ENCODE data around the gene GPR37L1.

The GPR37L1 gene

GRCh38 chr1:202084791-202085681 is 37.7 kb upstream of the GPR37L1 start:
- no peak overlapping the region for H3K4me3 ChIP-seq (replicated peaks; ENCODE audit: low read depth, low read length)
- DNase-seq (ENCODE audit: extremely low read depth, low read depth): no peak
- TF ChIP-seq, protein P1, sequence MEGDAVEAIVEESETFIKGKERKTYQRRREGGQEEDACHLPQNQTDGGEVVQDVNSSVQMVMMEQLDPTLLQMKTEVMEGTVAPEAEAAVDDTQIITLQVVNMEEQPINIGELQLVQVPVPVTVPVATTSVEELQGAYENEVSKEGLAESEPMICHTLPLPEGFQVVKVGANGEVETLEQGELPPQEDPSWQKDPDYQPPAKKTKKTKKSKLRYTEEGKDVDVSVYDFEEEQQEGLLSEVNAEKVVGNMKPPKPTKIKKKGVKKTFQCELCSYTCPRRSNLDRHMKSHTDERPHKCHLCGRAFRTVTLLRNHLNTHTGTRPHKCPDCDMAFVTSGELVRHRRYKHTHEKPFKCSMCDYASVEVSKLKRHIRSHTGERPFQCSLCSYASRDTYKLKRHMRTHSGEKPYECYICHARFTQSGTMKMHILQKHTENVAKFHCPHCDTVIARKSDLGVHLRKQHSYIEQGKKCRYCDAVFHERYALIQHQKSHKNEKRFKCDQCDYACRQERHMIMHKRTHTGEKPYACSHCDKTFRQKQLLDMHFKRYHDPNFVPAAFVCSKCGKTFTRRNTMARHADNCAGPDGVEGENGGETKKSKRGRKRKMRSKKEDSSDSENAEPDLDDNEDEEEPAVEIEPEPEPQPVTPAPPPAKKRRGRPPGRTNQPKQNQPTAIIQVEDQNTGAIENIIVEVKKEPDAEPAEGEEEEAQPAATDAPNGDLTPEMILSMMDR (IDR thresholded peaks at IDR 0.05; ENCODE audit: low read depth, low read length, missing control alignments): no peak

GRCh38 chr1:202085682-202086373 is 36.9 kb upstream of the GPR37L1 start:
- no peak overlapping the region for H3K4me3 ChIP-seq (replicated peaks; ENCODE audit: low read depth, low read length)
- TF ChIP-seq, protein P1 (IDR thresholded peaks at IDR 0.05; ENCODE audit: low read depth, low read length, missing control alignments): no peak
- DNase-seq (ENCODE audit: extremely low read depth, low read depth): no peak

DNA sequence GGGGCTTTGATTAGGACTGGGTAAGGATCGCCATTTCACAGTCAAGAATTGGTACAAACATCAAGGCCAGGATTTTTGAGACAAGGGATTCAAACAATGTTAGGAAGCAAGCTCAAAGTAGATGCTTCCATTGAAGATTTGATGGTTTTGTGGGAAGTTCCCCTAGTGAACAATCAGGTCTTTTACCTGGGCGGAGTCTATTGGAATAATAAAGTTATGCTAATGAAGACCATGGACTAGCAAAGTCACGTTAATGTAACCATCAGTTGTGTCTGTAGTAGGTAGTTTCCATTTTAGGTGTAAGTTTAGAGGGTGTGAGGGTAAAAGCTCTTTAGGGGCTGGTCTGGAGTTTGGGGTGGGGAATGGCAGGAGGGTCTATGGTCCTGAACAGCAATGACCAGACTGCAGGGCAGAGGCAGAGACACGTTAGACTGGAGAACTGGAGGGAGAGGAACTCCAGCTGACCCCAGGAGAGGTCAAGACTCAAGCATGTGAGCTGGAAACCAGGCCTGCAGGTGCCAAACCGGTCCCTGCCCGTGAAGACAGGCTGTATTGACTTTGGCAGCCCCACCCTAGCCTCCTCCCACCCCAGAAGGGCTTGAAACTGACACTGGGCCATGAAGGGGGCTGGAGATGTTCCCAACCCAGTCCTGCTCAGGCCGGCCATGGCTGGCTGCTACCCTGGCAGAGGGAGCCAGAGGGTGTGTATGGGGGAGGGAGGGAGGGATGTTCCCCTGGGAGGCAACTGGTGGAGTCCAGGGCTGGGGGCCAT is 36.0 kb upstream of the GPR37L1 start:
- TF ChIP-seq, protein P1 (IDR thresholded peaks at IDR 0.05; ENCODE audit: low read depth, low read length, missing control alignments): no peak
- DNase-seq (ENCODE audit: extremely low read depth, low read depth): no peak
- no peak overlapping the region for H3K4me3 ChIP-seq (replicated peaks; ENCODE audit: low read depth, low read length)

DNA sequence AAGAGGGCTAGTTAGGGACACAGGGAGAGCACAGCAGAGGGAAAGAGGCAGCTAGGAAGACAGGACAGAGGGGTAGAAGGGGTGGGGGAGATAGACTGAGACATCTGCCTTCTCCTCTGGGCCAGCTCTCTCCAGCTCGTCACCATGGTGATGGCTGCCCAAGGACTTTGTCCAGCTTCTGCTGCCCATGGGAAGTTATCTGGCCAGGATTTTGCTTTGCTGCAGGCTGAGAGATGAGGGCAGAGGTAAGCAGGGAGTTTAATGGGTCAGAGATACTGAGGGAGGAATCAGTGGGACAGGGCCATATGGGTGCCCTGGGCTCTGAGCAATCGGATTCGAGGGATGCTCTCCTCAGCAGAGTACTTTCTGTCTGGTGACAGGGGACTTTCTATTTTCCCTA is 34.5 kb upstream of the GPR37L1 start:
- TF ChIP-seq, protein P1 (IDR thresholded peaks at IDR 0.05; ENCODE audit: low read depth, low read length, missing control alignments): no peak
- no peak overlapping the region for H3K4me3 ChIP-seq (replicated peaks; ENCODE audit: low read depth, low read length)
- DNase-seq (ENCODE audit: extremely low read depth, low read depth): no peak

DNA sequence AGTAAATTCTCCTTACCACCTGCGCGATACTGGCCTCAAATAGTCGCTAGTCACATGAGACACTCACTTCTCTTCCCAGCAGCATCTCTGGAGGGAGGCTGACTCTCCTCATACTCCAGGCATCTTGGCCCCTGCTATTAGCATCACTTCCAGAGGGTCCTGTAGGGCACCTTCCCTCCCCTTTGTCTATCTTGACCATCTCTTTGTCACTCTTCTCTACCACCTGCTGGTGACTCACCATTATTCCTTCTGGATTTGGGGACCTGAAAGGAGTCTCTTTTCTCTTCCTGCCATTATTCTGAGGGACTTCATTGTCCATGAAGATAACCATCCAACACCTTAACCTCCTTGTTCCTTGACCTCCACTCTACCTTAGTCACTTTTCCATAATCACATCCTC is 31.7 kb upstream of the GPR37L1 start:
- no peak for DNase-seq (ENCODE audit: extremely low read depth, low read depth)
- TF ChIP-seq, protein P1 (IDR thresholded peaks at IDR 0.05; ENCODE audit: low read depth, low read length, missing control alignments): no peak
- H3K4me3 ChIP-seq (replicated peaks; ENCODE audit: low read depth, low read length): no peak overlapping the region

DNA sequence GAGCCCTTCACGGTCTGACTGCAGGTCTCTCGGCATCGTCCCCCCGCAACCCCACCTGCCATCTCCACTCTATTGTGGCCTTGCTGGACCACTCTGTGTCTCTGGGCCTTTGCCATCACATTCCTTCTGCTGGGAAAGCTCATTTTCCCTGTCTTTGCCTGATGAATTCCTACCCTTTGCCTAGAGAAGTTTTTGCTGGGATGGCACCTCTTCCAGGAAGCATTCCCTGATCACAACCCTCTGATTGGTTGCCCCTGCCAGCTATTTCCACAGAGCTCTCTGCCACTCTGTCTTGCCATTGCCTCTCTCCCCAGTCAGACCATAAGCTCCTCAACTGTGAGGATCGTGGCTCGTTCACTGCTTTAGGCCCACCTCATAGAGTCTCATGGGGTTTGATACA is 28.9 kb upstream of the GPR37L1 start:
- no peak overlapping the region for H3K4me3 ChIP-seq (replicated peaks; ENCODE audit: low read depth, low read length)
- TF ChIP-seq, protein P1 (IDR thresholded peaks at IDR 0.05; ENCODE audit: low read depth, low read length, missing control alignments): no peak
- DNase-seq (ENCODE audit: extremely low read depth, low read depth): no peak

All from HFF-Myc (cell line).